Left renal pelvis (tissue), 4 donors: ENCODE data around the gene XXYLT1. TPM values are rescaled to one million over a fixed set of nuclear protein-coding genes. Genes with fewer than 3 reads are reported as not detected.
A peak's percentile ranks its signal among the peaks of the same experiment; 100 is the strongest.

Experiments
- DNase-seq, 4 donors: peaks; one replicate each; pipeline ENCODE4 v3.0.0-alpha.2; 2013; ENCODE audit warnings: low read depth in 4 of 4, low spot score in 3 of 4
- polyA plus RNA-seq, 4 donors: library from polyadenylated mRNA; unstranded; fragments of 120-200 nt; gene quantifications; one replicate each; pipeline ENCODE4 v1.2.1, GENCODE V29; 2013; ENCODE audit not compliant: insufficient read length in 4 of 4

The XXYLT1 gene
- polyA plus RNA-seq, 4 donors, result 27.8 to 46.3 (median 30.5) TPM

DNA sequence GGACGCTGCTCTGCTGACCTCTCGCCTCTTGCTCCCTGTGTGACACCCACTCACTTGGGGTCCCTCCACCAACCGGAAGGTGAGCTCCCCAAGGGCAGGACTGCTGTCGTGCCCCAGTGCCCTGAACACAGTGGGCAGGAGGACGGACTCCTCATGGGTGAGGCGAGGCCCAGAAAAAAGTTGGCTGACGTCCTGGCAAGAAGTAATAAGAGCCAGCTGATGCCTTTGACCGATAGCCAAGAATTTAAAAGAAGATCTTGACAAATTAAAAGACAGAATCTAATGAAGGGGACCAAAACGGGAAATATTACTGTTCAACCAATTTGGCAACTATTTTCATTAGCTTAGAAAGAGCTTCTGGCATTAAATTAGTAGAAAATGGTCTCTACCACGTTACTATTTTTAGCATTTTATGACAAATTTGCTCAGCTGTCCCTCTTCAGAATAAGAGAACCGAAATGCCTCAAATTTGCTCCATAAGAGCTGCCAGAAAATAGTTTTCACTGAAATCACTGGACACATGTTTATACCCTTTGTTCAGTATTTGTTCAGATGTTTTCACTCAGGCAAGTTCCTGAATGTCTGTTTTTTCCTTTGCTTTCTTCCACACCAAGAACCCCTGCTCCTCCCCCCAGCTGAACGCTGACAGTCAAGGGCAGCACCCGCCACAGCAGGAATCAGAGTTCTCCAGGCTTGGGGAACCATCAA is 60.5 kb downstream of the XXYLT1 start:
- DNase-seq, result peak in 3 of 4 donors; percentile 65 to 66 (median 65)

DNA sequence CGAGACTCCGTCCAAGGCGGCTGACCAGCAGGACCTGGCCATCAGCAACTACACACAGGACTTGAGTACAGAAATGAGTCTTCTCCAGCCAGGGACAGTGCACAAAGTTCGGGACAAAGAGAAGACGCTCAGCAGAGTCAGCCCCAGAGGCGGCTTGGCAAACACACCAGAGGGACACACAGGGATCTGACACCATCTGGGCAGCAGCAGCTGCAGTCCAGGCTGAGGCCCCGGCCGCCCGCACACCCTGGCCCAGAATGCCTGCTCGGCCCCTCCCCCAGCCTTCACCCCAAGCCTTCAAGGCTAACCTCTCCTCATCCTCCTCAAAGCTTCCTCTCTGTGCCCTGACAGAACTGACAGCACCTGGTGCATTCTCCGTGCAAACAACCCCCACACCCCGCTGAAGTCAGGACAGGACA is 61.1 kb downstream of the XXYLT1 start:
- DNase-seq, result no peak

DNA sequence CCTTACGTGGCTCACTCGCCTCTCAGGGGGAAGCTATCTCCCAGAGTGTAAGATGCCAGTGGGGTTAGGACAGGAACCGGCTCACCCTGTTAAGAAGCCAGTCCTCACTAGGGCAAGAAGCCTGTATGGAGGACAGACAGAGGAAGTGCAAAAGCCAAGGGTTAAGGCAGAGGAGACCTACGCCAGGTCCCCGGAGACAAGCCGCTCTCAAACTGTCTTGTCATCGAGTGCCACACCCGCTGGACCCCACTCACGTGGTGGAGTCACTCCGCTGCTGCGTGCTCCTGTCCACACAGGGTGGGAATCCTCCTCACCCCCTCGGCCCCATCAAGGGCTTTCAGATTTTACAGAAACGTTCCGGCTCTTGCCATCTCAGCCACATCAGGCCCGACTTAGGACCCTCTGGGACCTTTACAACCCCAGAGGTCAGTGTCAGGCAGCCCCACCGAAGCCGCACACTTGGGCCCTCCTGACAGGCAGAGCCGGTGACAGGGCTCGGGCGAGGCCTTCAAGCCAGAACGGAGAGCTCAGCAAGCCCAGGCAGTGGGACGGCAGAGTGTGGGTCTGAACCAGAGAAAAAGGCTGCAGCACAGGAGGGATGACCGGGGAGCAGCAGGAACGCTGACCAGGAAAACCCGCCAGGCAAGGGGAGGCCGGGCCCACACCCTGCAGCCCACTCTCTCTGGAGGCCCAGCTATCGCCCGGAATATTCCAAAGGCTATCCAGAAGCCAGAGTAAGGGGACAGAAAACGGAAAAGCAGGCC is 61.7 kb downstream of the XXYLT1 start:
- no peak for DNase-seq

DNA sequence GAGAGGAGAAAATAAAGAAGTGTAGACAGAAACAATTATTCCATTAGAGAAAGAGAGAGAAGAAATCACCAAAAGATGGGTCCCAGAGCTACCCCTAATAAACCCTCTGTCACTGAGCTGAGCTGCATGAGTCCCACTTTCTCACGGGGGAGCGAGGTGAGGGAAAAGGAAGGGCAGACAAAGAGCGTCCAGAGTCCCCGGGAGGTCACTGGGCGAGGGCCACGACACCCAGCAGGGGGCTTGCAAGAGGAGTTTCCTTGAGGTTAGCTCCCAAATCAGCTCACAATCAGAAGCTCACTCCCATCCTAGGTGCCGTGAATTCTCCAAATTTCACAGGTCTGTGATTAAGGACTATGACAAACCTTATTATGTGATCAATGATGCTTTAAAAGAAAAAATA is 62.3 kb downstream of the XXYLT1 start:
- DNase-seq, result no peak

DNA sequence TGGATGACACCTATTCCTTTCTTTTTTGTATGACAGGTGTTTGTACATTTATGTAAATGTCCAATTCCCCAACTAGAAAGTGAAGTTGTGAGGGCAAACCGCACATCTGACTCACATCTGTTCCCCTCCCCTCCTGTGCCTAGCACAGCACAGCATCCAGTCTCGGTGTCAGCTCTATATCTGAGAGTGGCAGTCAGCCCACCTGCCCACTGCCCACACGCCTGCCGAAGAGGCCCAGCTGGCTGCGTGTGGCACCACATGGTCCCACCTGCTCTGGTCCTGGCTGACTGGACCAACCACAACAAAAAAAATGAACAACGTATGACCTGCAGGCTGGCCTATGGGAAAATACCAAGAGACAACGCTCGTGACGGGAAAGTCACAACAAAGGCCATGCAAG is 62.8 kb downstream of the XXYLT1 start:
- no peak for DNase-seq

DNA sequence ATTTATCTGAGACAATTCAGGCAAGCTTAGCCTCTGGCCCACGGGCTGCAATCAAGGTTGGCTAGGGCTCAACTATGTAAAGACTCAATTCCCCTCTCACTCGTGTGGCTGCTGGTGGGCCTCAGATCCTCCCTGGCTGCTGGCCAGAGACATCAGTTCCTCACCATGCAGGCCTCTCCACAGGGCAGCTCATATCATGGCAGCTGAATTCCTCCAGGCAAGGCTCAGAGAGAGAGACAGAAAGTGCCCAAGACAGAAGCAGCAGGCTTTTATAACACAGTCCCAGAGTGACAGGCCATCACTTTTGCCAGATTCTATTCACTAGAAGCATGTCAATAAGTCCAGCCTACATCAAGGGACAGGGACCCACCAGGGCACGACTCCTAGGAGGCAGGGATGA is 63.2 kb downstream of the XXYLT1 start:
- DNase-seq, result no peak

DNA sequence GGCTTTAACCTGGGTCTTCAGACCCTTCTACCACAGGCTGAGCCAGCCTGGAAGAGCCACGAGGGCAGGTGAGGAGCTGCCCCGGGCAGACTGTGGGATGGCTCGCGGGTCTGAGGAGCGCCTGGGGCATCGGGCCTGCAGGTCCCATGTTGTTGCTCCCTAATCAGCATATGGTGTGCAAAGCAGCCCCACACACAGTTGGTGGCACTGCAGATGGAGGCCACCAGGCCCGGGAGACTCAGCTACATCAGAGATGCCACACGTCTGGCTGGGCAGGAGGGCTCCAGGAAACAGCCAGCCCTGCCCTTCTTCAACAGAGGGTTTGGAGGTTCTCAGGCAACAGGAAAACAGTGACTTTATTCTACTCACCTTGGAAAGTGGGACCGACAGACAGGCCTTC is 63.9 kb downstream of the XXYLT1 start:
- no peak for DNase-seq

DNA sequence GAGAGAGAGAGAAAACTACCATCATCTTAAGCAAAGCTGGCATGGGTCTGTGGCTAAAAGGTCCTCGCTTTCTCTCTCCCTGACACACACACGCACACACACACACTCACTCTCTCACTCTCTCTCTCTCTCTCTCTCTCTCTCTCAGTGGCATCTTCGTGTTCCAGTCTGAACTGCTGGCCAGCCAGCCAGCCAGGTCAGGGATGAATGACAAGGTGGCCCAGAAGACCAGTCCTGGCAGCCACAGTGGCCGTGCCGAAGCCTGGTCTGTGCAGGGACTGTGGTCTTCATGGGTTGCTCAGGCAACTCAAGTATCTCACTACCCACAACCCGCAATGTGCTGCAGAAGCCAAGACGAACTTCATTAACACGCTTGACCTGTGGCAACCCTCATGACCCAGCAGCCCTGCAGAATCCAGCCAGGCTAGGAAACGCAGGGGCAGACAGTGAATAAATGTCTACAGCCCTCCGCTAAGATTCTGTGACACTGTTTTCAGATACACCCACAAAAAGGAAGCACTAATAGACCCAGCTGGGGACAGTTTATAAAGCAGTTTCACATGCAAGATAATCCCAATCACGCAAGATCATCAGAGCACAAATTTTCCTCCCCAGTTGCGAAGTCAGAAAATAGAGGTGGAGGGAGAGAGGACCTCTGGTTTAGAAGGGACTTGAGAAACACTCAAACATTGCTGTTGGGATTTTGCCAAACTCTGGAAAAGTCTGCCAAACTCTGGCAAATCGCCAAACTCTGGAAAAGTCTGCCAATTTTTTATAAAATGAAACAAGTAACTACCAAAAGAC is 66.4 kb downstream of the XXYLT1 start:
- DNase-seq, result peak in 1 of 4 donors; percentile 45

DNA sequence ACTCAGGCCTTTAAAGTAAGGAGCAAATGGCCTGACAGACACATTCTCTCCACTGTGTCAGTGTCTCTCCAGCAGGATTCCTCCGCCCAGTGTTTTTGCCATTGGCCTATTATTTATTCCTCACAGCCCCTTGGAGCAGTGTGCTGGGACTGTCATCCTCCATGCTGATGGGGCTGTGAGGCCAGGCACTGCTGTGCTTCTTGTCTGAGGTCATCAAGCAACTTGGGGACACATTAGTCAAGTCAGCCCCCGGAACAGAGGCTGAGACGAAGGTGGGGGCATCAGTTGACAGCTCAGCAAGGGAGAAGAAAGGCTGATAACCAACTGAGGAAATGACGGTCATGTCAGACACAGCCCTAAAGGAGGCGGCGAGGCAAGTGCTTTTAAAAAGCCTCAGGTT is 67.4 kb downstream of the XXYLT1 start:
- DNase-seq, result no peak

DNA sequence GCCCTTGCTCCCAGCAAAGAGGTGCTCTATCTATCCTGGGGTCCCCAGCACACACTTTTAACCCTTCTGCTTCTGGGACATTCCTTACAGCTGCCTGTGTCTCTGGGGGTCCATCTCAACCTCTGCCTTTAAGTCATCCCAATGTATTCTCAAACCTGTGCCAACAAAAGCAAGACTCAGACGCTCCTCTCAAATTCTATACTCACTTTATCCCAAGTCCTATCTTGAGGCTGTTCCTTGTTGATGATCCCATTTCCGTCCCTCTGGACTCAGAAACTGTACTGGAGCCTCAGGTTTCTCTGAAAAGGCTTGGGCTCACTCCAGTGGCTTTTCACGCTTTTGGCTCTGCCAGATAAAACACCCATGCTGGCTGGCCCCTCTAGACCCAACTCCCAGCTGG is 69.7 kb downstream of the XXYLT1 start:
- DNase-seq, result no peak

DNA sequence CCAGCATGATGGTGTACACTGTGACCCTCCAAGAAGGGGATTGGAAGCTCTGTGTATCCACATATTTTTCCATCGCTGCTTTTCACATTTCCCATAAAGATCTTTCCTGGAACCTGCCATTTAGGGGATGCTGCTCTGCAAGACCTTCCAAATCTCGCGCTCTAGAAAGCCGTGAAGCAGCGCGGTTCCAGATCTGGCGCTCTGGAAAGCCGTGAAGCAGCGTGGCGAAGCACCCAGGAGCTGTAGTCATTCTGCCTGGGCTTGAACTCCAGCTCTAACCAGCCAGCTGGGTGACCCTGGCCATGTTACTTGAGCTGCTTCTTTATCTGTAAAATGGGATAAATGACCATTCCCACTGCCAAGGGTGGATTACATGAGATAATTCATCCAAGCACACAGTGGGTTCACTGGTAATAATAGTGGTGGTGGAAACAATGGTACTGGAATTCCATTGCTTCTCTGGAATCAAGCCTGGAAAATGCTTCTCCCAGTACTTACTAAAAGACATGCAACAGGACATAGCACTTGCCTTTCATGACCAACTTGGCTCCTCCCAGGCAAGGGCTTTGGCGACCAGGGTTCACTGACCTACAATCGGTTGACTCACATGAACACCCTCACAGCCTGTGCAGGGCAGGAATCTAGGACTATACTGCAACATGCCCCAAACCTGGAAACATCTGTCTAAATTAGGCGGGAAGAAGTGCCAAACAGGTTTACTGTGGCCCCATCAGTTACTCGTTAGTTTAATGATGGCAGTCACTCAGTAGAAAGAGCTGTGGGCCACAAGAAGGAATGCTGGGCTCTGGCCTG is 70.7 kb downstream of the XXYLT1 start:
- no peak for DNase-seq

DNA sequence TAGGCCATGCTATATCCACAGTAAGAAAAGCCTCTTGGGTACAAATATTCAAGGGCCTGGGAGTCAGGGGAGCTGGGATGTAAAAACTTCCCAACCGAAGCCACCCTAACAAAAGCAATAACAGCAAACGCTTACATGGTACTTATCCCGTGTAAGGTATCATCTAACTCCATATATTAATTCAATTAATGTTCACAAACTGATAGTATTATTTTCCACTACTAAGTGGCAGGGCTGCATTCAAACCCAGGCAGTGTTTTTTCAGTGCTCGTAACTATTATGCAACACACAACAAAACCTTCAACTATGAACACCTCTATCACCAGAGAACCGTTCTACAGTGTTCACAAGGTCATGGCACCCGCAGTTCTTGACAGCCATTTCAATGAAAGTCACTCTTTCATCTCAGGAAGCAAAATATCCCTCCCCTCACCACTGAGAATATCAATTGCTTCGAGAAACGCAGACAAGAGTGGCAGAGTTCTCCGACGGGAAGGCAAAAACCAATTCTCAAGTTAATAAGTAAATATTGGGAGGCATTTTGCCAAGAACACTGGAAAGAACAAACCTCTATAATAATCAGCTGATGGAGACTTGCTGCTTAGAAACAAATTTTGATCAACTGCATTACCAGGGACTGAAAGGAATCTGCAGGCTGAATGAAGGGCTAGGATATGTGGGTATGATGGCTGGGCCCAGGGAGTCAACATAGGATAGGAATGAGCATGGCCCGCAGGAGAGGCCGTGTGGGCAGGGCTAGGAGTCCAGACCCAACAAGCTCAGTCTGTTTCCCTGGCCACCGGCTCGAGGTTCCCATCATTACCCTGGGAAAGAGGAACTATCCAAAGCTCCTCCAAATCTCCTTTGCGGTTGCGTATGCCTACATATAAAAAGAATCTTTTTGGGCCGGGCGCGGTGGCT is 72.3 kb downstream of the XXYLT1 start:
- no peak for DNase-seq

DNA sequence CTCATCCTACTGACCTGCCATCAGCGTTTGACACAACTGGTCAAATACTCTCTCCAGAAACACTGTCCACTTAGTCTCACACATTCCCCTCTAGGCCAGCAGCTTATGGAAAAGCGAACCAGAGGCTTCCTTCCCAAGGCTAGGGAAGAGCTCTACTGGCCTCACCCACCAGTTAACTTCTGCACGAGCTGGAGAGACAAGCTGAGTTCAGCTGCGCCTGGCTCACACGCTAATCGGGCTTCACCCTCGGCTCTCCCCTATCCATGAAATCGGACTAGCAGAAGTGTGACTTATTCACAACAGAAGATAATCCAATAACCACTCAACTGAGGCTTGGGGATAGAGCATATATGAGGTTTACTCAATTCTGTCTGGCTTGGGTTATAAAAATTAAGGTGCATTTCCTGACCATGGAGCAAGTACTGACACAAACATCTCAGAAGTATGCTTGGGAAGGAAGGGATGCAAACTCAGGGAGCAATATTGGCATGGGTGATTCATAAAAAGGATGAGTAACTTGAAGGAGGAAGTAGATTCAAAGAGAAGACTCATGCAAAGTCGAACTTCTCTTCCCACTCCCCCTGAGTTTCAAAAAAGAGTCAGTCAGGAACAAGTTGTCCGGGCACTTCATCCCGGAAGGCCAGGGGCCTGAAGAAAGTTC is 73.1 kb downstream of the XXYLT1 start:
- no peak for DNase-seq

DNA sequence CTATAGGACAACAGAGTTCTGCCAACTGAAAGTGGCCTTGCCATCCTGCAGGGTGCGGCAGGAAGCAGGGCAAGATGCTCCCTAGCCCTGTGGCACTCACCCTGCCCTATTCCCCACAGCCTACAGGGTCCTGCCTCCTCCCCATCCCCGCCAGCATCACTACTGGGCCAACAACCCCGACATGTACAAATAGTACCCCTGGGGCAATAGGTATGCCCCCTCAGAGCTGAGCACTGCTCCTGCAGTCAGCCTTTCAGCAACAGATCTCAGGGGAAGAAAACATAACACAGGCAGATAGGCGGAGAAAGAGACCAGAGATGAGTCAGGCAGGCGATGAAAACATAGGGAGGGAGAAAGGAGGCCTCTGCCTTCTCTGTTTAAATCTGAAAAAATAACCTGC is 74.7 kb downstream of the XXYLT1 start:
- no peak for DNase-seq

DNA sequence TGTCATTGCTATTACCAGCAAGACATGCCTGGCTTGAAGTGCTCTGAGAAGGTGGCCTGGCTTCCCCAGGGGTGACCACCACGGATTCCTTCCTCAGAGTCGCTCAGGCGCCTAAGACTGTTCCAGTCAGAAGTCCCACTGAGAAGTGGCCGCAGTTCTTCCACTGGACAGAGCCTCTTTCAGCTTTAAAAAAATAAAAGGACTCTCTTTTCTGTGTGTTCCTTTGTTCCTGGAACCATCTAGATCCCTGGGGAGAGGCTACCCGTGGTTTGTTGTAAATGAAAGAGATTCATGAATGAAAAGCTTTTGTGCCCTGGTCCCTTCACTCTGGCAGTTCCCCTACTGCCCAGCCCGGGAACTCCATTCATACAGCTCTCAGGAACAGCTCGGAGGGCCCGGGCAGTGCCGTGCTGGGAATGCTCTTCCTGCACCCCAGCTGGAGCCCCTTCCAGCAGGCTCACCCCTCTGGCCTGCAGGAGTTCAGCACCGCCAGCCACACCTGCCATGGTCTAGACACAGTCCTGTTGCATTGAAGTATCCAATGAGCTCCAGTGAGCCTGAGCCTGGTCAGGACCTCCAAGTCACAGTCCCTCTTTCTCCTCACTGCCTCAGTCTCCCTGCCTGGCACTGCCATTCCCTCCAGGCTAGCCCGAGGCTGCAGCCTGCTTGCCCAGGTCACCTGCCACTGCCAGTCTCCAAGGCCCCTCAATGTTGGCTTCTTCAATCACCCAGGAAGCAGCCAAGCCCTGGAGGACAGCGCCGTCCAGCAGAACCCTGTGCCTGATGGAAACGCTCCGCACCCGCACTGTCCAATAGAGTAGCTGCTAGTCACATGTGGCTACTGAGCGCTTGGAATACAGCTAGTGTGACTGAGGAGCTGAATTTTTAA is 75.4 kb downstream of the XXYLT1 start:
- DNase-seq, result no peak

DNA sequence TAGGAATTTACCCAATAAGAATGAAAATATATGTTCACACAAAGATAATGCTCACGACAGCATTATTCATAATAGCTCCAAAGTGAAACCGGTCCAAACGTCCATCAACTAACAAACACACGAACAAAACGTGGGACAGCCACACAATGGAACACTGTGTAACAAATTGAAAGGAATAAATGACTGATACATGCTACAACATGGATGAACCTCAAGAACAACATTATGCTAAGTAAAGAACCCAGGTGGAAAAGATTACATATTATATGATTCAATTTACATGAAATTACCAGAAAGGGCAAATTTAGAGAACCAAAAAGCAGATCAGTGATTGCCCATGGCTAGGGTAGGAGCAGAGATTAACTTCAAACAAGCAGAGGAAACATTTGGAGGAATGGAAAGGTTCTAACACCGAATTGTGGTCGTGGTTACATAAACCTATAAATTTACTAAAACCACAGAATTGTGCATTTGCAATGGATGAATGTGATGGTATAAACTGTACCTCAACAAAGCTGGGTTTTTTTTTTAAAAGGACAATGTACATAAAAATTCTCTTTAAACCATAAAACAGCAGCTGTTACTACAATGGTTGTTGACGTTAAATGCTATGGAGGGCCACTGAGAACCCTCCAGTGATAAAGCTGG is 76.3 kb downstream of the XXYLT1 start:
- no peak for DNase-seq

DNA sequence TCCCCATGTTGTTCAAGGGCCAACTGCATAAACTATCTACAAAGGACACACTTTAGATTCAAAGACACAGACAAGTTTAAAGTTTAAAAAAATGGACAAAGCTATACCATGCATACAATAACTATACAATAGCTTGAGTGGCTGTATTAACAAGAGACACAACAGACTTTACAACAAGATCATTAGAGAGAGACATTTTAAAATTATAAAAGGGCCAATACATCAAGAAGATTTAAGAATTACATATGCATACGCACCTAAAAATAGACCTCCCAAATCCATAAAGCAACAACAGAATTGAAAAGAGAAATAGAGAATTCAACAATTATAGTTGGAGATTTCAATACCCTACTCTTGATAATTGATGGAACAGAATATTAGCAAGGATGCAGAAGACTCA is 79.4 kb downstream of the XXYLT1 start:
- DNase-seq, result no peak

DNA sequence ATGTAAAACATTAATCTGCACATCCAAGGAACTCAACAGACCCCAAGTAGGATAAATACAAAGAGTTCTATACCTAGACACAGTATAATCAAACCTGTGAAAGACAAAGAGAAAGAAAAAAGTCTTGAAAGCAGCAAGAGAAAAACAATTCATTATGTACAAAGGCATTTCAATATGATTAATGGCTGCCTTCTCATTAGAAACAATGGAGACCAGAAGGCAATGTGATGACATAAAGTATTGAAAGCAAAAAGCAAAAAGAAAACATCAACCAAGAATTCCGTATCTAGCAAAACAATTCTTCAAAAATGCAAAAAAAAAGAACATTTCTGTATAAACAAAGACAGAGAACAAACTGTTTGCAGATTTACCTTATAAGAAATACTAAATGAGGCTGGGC is 81.1 kb downstream of the XXYLT1 start:
- DNase-seq, result no peak
